Stimulated activated CD4-positive, alpha-beta T cell treated with anti-CD3 and anti-CD28 coated beads, Interleukin-12 subunit alpha, Interleukin-12 subunit beta, amount 100 ng/mL, for 24 hours (primary cell): Measurements from ENCODE around the gene GCH1.
"Not testable (repeated sequence)": the region's sequence is repeated elsewhere in the genome, so short reads cannot be mapped to it uniquely, and the experiment has no call there.

Experiments used
- DNase-seq, 2 experiments: peaks; one replicate each; pipeline ENCODE4 v3.0.0-alpha.2; 2020; ENCODE audit warnings: low read depth in 2 of 2

Gene GCH1, protein sequence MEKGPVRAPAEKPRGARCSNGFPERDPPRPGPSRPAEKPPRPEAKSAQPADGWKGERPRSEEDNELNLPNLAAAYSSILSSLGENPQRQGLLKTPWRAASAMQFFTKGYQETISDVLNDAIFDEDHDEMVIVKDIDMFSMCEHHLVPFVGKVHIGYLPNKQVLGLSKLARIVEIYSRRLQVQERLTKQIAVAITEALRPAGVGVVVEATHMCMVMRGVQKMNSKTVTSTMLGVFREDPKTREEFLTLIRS

DNA sequence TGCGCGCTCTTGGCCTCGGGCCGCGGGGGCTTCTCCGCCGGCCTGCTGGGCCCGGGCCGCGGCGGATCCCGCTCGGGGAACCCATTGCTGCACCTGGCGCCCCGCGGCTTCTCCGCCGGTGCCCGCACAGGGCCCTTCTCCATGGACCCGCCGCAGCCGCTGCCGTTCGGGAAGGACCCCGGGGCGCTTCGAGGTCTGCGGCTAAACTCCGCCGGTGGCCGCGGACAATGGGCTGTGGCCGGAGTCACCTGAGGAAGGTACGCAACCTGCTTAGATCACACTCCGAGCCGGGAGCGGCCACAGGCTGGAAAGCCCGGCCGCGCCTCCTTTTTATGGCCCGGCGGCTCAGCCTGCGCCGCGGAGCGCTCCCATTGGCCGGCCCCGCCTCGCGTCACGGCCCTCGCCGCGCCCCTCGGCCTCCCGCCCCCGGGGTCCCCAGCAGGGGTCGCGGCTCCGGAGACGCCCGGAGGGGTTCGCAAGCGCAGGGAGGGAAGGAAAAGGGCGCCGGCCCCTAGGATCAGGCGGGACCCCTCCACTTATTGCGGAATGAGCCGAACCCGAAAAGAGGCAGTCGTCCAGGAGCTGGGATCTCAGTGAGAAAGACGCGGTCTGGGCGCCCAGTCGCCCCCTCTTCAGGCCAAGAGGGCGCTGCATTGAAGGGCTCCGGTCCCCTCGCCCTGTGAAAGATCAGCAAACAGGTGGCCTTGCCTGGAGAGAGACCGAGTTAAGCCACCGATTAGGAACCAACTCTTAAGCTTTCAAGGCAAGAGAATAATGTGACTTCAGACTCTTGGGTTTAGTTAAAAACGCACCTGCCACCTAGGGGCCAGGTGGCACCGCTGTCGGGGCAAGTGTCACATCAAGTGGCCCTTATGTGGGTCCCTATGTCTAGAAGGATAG lies at the start of gene GCH1:
TSS of gene GCH1 (minus strand) at position 306 of the 900 bp plus-strand sequence. CDS start at position 143, 163 bp downstream.
- DNase-seq, result peak; percentile 55 to 58

DNA sequence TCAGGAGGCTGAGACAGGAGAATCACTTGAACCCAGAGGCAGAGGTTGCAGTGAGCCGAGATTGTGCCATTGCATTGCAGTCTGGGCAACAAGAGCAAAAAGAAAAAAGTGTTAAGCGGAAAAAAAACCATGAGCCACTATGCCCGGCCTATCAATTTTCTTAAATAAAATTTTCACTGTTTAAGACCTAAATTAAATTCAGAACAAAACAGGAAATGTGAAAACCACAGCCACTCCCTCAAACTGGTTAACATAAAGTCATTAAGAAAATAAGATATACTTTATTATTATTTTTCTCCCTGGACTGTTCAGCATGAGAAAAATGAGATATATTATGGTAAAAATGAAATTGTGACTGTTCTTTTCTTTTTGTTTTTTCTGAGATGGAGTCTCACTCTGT lies 44.6 kb upstream of the GCH1 start:
- no peak for DNase-seq

DNA sequence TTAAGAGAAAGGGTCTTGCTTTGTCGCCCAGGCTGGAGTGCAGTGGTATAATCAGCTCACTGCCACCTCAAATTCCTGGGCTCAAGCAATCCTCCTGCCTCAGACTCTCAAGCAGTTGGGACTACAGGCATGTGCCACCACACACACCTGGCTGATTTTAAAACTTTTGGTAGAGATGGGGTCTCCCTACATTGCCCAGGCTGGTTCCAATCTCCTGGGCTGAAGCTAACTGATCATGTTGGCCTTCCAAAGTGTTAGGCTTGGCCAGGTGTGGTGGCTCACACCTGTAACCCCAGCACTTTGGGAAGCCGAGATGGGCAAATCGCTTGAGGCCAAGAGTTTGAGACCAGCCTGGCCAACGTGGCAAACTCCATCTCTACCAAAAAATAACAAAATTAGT lies 43.9 kb upstream of the GCH1 start:
- DNase-seq, result no peak

DNA sequence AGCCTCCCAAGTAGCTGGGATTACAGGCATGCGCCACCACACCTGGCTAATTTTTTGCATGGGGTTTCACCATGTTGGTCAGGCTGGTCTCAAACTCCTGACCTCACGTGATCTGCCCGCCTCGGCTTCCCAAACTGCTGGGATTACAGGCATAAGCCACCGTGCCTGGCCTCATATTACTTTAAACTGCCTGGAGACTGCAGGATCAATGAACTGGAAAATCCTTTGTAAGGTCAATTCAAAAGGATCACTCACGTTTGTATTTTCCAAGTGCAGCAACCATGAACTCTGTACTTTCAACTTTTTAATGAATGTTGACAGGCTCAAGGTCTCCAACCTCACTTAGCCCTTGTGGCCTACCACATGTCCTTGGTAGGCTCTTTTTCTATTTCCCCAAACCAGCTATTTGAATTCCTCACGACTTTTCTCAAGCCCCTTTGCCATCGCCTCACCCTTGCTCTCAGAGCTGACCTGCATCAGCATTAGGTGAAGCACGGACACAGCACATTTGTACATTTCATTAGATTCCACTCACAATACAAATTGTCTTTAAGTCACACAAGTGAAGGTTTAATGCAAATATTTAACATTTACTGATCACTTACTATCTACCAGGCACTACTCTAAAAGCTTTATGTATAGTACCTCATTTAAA lies 42.2 kb upstream of the GCH1 start:
- DNase-seq, result no peak

DNA sequence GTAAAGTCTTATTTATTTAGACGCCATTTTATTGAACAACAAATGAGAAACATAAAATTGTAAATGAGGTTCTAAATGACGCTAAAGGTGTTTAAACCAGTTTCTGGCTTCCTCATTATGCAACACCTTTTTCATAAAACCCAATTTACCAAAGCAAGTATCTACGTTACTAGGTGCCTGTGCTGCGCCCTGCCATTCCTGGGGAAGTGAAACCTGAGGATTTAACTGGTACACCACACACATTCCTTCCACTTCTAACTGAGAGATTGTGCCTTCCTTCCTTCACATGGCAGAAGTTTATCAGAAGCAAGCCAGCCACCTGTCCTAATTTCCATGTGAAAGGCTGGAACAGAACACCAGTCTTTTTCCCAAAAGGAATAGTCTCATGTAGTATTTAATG lies 40.3 kb upstream of the GCH1 start:
- DNase-seq, result no peak

DNA sequence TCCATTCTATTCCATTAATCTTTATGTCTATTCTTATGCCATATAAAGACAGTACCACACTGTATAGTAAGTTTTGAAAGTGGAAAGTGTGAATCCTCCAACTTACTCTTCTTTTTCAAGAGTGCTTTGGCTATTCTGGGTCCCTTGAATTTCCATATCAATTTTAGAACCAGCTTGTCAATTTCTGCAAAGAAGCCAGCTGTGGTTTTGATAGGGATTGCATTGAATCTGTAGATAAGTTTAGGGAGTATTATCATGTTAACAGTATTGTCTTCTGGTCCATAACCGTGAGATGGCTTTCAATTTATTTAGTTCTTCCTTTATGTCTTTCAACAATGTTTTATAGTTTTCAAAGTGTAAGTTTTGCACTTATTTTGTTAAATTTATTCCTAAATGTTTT lies 34.2 kb upstream of the GCH1 start:
- DNase-seq, result no peak

DNA sequence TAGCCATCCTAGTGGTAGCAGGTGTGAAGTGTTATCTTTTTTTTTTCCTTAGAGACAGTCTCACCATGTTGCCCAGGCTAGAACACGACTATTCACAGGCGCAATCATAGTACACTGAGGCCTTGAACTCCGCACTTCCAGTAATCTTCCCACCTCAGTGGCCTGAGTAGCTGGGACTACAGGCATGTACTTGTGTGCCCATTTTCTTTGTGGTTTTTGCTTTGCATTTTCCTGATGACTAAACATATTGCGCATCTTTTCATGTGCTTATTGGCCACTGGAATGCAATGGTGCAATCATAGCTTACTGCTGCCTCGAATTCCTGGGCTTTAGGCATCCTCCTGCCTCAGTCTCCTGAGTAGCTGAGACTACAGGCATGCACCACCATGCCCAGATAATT lies 33.3 kb upstream of the GCH1 start:
- DNase-seq, result no peak

DNA sequence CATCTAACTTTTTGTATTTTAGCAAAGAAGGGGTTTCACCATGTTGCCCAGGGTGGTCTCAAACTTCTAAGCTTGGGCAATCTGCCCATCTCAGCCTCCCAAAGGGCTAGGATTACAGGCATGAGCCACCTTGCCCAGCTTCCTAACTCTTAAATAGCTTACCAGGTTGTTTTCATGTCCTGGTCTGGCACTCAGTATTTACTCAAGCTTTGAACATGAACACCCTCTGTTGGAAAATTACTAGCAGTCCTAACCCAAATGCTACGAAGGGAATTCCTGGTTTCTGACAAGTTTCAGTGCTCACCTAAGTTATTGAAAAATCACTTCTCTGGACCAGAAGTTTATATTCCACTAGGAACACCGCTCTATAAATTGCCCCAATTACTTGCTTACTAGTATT lies 32.5 kb upstream of the GCH1 start:
- DNase-seq, result no peak

DNA sequence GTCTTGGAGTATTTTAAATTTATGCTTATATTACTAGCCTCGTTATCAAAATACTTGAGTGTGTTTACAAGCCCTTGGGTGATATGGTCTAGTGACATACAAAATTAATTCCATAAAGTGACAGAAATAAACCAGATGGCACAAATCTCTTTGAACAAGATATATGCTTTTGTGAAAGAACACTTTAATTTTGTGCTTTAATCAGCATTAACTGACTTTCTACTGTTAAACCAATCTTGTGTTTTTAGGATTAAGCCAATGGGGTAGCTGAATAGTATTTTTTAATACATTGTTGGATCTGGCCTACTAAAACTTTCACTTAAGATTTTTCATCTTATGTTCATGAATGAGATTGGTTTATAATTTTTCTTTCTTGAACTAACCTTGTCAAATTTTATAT lies 30.4 kb upstream of the GCH1 start:
- no peak for DNase-seq

DNA sequence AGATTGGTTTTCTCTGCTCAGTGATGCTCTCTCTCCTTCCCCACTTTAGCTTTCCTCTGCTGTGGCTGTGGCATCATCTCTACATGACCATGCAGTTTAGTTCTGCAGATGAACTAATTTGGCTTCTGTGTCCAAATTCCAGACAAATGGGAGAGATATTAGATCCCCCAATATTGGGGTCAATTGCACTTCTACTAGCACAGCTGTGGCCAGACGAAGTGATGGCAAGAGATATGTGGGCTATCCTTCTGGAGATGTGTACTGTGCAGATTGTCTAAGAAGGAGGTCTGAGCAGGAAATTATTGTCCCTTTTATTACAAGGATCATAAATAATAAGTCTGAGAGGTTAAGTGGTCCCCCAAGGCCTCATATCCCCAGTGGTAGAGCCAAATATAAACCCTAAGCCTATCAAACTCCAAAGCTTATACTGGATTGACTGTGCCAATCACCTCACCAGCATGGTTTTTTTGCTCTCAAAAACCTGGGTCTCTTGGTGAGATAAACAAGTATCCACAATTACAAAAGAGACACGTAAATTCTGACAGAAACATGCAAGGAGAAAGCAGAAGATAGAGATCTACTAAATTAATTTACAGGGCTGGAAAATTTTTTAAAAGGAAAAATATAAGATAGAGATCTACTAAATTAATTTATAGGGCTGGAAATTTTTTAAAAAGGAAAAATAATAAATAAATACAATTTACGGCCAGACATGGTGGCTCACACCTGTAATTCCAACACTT lies 29.1 kb upstream of the GCH1 start:
- DNase-seq, result no peak

DNA sequence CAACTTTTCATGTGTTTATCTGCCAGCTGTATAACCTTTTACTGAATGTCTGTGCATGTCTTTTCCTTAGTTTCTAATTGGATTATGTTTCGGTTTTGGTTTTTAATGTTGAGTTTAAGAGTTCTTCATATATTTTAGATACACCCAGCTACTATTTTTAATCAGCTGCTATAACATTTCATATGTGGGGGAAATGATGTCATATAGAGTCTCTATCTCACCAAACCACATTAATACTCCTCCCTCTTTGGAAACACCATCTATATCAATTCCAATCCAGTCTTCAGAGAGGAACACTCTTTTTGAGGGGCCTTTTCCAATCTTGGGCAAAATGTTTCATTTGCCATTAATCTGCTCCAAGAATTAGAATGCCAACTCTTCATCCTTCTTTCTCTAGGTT lies 28.5 kb upstream of the GCH1 start:
- no peak for DNase-seq

DNA sequence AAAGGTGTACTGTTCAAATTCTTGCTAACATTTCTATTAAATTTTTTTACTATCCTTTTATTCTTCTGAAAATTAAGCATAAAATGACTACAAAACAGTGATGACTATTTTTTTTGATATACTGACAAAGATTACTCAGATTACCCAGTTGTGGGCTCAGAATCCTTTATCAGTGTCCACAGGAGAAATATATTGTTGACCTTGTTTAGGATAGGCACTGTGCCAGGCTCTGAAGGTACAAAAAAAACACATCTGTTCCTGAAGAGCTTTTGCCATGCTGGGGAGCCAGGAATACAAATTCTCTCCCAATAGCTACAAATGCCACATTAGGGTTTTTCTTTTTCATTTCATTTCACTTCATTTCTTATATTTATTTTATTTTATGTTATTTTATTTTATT lies 26.9 kb upstream of the GCH1 start:
- no peak for DNase-seq

DNA sequence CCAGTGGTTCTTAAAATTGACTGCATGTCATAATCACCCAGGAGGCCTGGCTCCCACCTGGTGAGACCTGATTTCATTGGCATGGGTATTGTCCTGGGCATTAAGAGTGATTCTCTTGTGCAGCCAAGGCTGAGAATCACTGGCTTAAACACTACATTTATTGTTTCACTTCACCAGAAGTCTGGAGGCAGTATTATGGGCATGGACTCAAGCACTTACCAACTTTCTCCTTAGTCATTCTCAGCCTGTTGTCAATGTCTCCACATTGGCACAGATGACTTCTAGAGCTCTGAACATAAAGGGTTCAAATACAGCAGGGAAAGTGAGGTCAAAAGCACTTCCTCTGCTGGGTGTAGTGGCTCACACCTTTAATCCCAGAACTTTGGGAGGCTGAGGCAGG lies 25.6 kb upstream of the GCH1 start:
- DNase-seq, result no peak

DNA sequence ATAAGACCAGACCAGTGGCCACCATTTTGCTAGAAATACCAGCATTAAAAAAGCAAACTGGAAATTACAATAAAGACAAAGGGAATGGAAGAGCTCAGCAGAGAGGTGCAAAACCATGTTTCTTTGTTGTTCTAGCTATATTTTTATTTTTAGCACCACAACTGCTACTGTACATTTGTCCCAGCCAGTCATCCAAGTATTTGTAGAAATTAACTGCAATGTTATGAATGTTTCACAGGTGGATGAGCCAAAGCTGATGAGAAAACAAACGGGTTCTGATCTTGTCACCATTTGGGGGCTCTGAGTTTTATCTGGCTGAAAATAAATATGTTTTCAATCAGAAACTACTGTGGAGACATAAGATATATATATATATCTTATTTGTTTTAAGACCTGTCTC lies 24.9 kb upstream of the GCH1 start:
- DNase-seq, result no peak

DNA sequence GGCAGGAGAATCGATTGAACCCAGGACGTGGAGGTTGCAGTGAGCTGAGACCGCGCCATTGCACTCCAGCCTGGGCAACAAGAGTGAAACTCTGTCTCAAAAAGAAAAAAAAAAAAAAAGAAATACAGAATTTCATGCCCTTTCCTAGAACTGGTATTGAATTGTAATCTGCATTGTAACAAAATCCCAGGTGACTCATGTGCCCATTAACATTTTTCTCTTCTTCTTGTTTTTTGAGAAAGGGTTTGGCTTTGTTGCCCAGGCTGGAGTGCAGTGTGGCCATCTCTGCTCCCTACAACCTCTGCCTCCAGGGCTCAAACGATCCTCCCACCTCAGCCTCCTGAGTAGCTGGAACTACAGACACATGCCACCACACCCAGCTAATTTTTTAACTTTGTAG lies 23.9 kb upstream of the GCH1 start:
- DNase-seq, result not testable (repeated sequence)

DNA sequence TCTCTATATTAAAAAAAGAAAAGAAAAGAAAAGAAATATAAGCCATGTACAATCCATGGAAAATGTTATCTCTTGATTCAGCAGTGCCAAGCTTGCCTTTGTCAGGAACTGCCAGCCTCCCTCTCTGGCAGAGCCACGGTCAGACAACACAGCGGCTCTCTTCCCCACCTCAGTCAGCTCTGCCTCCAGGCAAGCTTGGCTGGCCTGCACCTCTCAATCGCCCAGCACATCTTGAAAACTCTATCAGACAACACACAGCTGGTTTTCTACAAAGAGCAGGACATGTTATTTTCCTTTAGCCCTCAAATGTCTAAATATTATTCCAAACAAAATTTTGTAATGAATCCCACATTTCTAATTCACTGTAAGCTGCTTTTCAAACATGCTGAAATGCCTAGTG lies 20.0 kb upstream of the GCH1 start:
- no peak for DNase-seq

DNA sequence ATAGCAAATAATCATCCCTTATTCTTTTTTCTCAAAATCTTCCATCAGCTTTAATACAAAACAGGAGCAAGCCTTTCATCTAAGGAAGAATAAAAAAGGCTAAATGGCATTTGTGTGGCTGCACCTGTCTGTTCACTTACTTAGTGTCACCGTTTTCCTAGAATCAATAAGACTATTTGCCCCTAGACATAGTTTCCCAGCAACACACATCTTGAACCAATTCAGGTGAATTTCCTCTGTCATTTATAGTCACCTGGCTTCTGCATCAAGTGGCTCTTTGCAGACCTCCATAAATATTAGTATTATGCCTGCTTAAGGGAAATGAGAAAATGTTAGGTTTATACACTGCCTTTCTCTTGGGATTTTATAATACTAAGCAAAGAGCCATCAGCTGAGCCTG lies 17.4 kb upstream of the GCH1 start:
- DNase-seq, result no peak

DNA sequence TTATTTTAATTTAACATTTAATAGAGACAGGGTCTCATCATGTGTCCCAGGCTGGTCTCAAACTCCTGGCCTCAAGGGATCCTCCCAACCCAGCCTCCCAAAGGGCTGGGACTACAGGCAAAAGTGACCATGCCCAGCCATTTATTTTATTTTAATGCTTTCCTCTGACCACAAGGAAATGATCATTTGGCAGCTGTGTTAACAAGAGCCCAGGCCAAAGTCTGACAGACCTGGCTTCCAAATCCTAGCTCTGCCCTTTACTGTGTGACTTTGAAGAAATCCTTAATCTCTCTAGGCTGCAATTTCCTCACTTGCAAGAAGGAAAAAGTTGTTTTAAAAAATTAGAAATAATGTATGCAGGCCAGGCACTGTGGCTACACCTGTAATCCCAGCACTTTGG lies 16.7 kb upstream of the GCH1 start:
- no peak for DNase-seq

DNA sequence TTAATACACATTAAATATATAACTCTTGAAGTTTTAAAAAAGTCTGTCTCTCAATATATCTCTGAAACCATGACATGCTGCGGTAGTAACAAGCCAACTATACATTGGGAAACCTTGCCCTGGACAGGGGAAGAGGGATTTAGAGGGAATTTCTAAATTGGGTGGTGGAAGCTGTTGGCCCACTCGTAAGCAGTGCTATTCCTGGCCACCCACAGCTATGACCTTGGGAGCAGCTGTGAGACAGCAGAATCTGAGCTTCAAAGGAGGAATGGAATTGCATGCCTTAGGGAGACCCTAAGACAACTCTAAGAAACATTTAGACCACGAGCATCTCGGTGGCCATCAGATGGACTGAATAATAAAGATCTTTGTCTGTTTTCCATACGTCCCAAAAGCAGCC lies 15.8 kb upstream of the GCH1 start:
- no peak for DNase-seq

DNA sequence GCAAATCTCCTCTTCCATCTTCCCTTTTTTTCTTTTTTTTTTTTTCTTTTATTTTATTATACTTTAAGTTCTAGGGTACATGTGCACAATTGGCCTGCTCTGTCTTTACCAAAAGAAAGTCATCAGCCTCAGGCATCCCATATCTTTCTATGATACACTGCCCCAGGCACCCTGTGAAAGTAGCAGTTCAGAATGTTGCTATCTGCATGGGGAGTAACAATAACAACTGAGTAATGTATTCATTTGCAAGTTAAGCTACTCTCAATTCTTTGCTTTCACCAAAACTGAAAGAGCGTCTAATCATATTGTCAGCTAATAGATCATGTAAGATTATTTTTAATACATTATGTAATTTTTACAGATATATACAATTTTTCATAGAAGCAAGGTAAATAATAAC lies 13.5 kb upstream of the GCH1 start:
- no peak for DNase-seq

DNA sequence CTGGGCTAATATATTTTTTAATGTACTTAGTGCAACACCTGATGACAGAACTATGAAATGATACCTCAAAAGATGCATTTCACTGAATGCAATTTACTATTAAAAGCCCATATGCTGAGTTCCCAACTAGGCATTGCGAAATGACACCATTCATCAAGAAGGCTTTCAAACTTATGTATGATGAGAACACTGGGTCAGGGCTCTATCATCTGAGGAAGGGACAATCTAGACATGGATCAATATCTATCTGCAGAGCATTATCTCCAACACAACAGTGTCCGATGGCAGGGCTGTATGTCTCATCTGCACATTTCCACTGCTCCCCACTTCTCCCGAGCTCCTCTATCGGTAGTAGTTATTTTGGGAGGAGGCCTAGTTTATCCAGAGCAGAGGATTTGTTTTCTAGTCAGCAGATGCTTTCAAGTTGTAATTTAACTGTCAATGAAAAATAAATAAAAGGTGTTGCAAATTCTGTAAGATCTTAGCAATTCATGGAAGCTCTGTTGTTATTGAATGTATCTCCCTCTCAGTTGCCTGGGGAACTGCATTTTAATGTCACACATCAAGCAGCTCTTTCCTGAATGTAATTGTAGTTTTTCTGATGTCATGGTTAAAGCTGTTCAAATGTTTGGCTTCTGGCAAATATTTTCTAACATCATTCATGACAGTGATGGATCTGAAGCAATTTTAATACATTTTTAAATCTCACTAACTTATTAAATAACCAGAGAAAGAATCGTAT lies 7.4 kb upstream of the GCH1 start:
- no peak for DNase-seq
